Loucy (cell line): ENCODE results near the gene CEP104.
"Not testable (repeated sequence)": the region's sequence is repeated elsewhere in the genome, so short reads cannot be mapped to it uniquely, and the experiment has no call there.

Experiments used
- H2AFZ ChIP-seq: fragments of 200-600 bp; sonication (generic); 2 replicates; pipeline ENCODE4 v1.6.0; 2016; ENCODE audit warnings: antibody characterized with exemption, mild to moderate bottlenecking, low read length, moderate library complexity
- H3F3A ChIP-seq: fragments of 200-600 bp; 2 replicates; pipeline ENCODE4 v1.6.0; 2016; ENCODE audit warnings: antibody characterized with exemption, low read depth, mild to moderate bottlenecking
- H3K27me3 ChIP-seq: fragments of 200-600 bp; sonication (generic); 2 replicates; pipeline ENCODE4 v1.6.1; 2014; ENCODE audit warnings: low read length, mild to moderate bottlenecking; ENCODE audit not compliant: insufficient read depth, poor library complexity, severe bottlenecking
- H3K36me3 ChIP-seq: fragments of 200-600 bp; sonication (generic); 2 replicates; pipeline ENCODE4 v1.6.1; 2016; ENCODE audit warnings: low read length; ENCODE audit not compliant: insufficient read depth
- H3K4me1 ChIP-seq: fragments of 200-600 bp; sonication (generic); 2 replicates; pipeline ENCODE4 v1.5.1; 2014; ENCODE audit warnings: low read length, mild to moderate bottlenecking; ENCODE audit not compliant: insufficient read depth, poor library complexity, severe bottlenecking
- H3K4me2 ChIP-seq: fragments of 200-600 bp; sonication (generic); 2 replicates; pipeline ENCODE4 v1.6.0; 2014; ENCODE audit warnings: antibody characterized with exemption, low read length, low read depth, mild to moderate bottlenecking; ENCODE audit not compliant: poor library complexity, severe bottlenecking
- H3K4me3 ChIP-seq: fragments of 200-600 bp; sonication (generic); 2 replicates; pipeline ENCODE4 v1.5.1; 2014; ENCODE audit warnings: low read length, mild to moderate bottlenecking, mixed read lengths; ENCODE audit not compliant: poor library complexity, severe bottlenecking
- H3K79me2 ChIP-seq: fragments of 200-600 bp; sonication (generic); 2 replicates; pipeline ENCODE4 v1.6.1; 2014; ENCODE audit warnings: low read length; ENCODE audit not compliant: insufficient read depth
- H3K9ac ChIP-seq: fragments of 200-600 bp; sonication (generic); 2 replicates; pipeline ENCODE4 v1.6.0; 2014; ENCODE audit warnings: mild to moderate bottlenecking, low read depth, low read length, moderate library complexity; ENCODE audit not compliant: poor library complexity, severe bottlenecking
- H3K9me2 ChIP-seq: fragments of 200-600 bp; sonication (generic); replicated peaks from 2 replicates; pipeline ENCODE4 v1.6.1; 2016; ENCODE audit warnings: low read depth, low read length, mixed read lengths
- H3K9me3 ChIP-seq: fragments of 200-600 bp; sonication (generic); 2 replicates; pipeline ENCODE4 v1.6.1; 2014; ENCODE audit warnings: mild to moderate bottlenecking, antibody characterized with exemption, low read length, low read depth; ENCODE audit not compliant: insufficient read depth
- H4K20me1 ChIP-seq: fragments of 200-600 bp; sonication (generic); 2 replicates; pipeline ENCODE4 v1.6.0; 2014; ENCODE audit warnings: antibody characterized with exemption, low read length, mild to moderate bottlenecking; ENCODE audit not compliant: insufficient read depth, poor library complexity, severe bottlenecking
- CTCF ChIP-seq: fragments of 200-600 bp; sonication (generic); conservative IDR thresholded peaks from 2 replicates; pipeline ENCODE4 v1.5.1; 2014; ENCODE audit warnings: mild to moderate bottlenecking, antibody characterized with exemption, low read length
- EZH2phosphoT487 ChIP-seq: fragments of 200-600 bp; IDR thresholded peaks from 2 replicates; pipeline ENCODE4 v1.6.1; 2018; ENCODE audit warnings: antibody characterized with exemption, mild to moderate bottlenecking, moderate library complexity, borderline replicate concordance

The CEP104 gene

GRCh38 chr1:3803905-3804626 is 52.9 kb downstream of the CEP104 start:
- H3K27me3 ChIP-seq: peaks cover 9% of the 10 kb centered on the region

GRCh38 chr1:3800795-3801194 is 56.2 kb downstream of the CEP104 start:
- H3K79me2 ChIP-seq, H3K27me3 ChIP-seq, H3K36me3 ChIP-seq, H3K9ac ChIP-seq, H3F3A ChIP-seq, H3K4me3 ChIP-seq, H3K9me3 ChIP-seq, H3K9me2 ChIP-seq, H4K20me1 ChIP-seq, H3K4me2 ChIP-seq, H3K4me1 ChIP-seq, H2AFZ ChIP-seq: not testable (repeated sequence)

More at GRCh38 chr1:3803905-3804626, 52.9 kb downstream of the CEP104 start:
- TF ChIP-seq CTCF (no peak), EZH2phosphoT487 (no peak)
- Histone ChIP-seq H2AFZ (no peak overlapping the region), H4K20me1 (no peaks in the 10 kb centered on the region), H3F3A (no peaks in the 10 kb centered on the region), H3K9ac (no peak overlapping the region), H3K9me3 (no peaks in the 10 kb centered on the region), H3K9me2 (no peaks in the 10 kb centered on the region), H3K4me3 (no peak overlapping the region), H3K4me1 (no peaks in the 10 kb centered on the region), H3K4me2 (no peak overlapping the region), H3K36me3 (no peaks in the 10 kb centered on the region), H3K79me2 (no peaks in the 10 kb centered on the region)

- no peak for TF ChIP-seq CTCF
- TF ChIP-seq EZH2phosphoT487: no peak
- Histone ChIP-seq H3K4me2 (no peak overlapping the region), H3F3A (no peaks in the 10 kb centered on the region), H3K9ac (no peak overlapping the region), H3K79me2 (peaks cover 11% of the 10 kb centered on the region), H2AFZ (no peak overlapping the region), H3K27me3 (peaks cover 9% of the 10 kb centered on the region), H3K9me2 (no peaks in the 10 kb centered on the region), H3K36me3 (no peaks in the 10 kb centered on the region), H3K4me1 (peaks cover 7% of the 10 kb centered on the region), H3K4me3 (no peak overlapping the region), H4K20me1 (peaks cover 7% of the 10 kb centered on the region), H3K9me3 (no peaks in the 10 kb centered on the region)
These were observed 56.9 kb downstream of the CEP104 start for GRCh38 chr1:3799976-3800685.
